HepG2 (cell line): ENCODE data around the gene ZER1. TPM values are rescaled to one million over a fixed set of nuclear protein-coding genes. Genes with fewer than 3 reads are reported as not detected.

Experiments used
- ATRX ChIP-seq: sonication (generic); formaldehyde crosslinking; IDR thresholded peaks from 2 replicates; pipeline ENCODE4 v1.4.0; 2020; ENCODE audit warnings: missing genetic modification reagents, borderline replicate concordance
- BCL6 ChIP-seq: IDR thresholded peaks from 2 replicates; pipeline ENCODE4 v1.6.1; 2016; ENCODE audit warnings: missing genetic modification reagents, missing compliant biosample characterization
- CEBPB ChIP-seq: IDR thresholded peaks from 2 replicates; pipeline ENCODE4 v1.6.1; 2011; ENCODE audit warnings: low read depth, low read length, improper control_type of control experiment, borderline replicate concordance
- DNMT1 ChIP-seq: sonication (generic); formaldehyde crosslinking; IDR thresholded peaks from 2 replicates; pipeline ENCODE4 v1.5.1; 2020; ENCODE audit warnings: mild to moderate bottlenecking, missing genetic modification reagents
- EED ChIP-seq: sonication (generic); formaldehyde crosslinking; IDR thresholded peaks from 2 replicates; pipeline ENCODE4 v1.5.0; 2020; ENCODE audit warnings: mild to moderate bottlenecking, missing genetic modification reagents
- ELF1 ChIP-seq: sonication (generic); formaldehyde crosslinking; IDR thresholded peaks from 2 replicates; pipeline ENCODE4 v1.4.0; 2020; ENCODE audit warnings: missing genetic modification reagents
- HHEX ChIP-seq: IDR thresholded peaks from 2 replicates; pipeline ENCODE4 v1.6.1; 2016; ENCODE audit warnings: control low read depth
- MTA1 ChIP-seq: sonication (generic); formaldehyde crosslinking; IDR thresholded peaks from 2 replicates; pipeline ENCODE4 v1.4.0; 2020; ENCODE audit warnings: missing genetic modification reagents, mild to moderate bottlenecking, borderline replicate concordance
- NFYC ChIP-seq: IDR thresholded peaks from 2 replicates; pipeline ENCODE4 v1.6.1; 2016; ENCODE audit warnings: missing genetic modification reagents, missing compliant biosample characterization
- RAD21 ChIP-seq: fragments of 450-650 bp; formaldehyde crosslinking; IDR thresholded peaks from 2 replicates; pipeline ENCODE4 v1.5.0; 2020; ENCODE audit warnings: mild to moderate bottlenecking
- SNRNP70 ChIP-seq: fragments of 200-400 bp; formaldehyde crosslinking; IDR thresholded peaks from 2 replicates; pipeline ENCODE4 v1.6.1; 2017; ENCODE audit warnings: mild to moderate bottlenecking, low read depth, low read length, moderate library complexity
- SP5 ChIP-seq: IDR thresholded peaks from 2 replicates; pipeline ENCODE4 v1.6.1; 2016; ENCODE audit warnings: low read depth, borderline replicate concordance
- TMF1 ChIP-seq: sonication (generic); formaldehyde crosslinking; IDR thresholded peaks from 2 replicates; pipeline ENCODE4 v1.8.1; 2022; ENCODE audit warnings: low read depth, missing genetic modification reagents
- ZFP36 ChIP-seq: fragments of 150-350 bp; IDR thresholded peaks from 2 replicates; pipeline ENCODE4 v1.6.1; 2018; ENCODE audit warnings: borderline replicate concordance, low read length, low read depth; ENCODE audit not compliant: partially characterized antibody
- ZMYM2 ChIP-seq: sonication (generic); formaldehyde crosslinking; IDR thresholded peaks from 2 replicates; pipeline ENCODE4 v1.8.0; 2022; ENCODE audit warnings: mild to moderate bottlenecking, missing genetic modification reagents
- ZNF10 ChIP-seq: sonication (generic); formaldehyde crosslinking; IDR thresholded peaks from 2 replicates; pipeline ENCODE4 v1.4.0; 2020; ENCODE audit warnings: mild to moderate bottlenecking, low read depth, missing genetic modification reagents, borderline replicate concordance
- ZNF143 ChIP-seq: sonication (generic); formaldehyde crosslinking; IDR thresholded peaks from 2 replicates; pipeline ENCODE4 v1.4.0; 2020; ENCODE audit warnings: missing genetic modification reagents
- ZNF501 ChIP-seq: sonication (generic); formaldehyde crosslinking; IDR thresholded peaks from 2 replicates; pipeline ENCODE4 v1.5.1; 2020; ENCODE audit warnings: mild to moderate bottlenecking, moderate library complexity, missing genetic modification reagents
- ZNF777 ChIP-seq: sonication (generic); formaldehyde crosslinking; IDR thresholded peaks from 2 replicates; pipeline ENCODE4 v1.4.0; 2020; ENCODE audit warnings: missing genetic modification reagents
- polyA plus RNA-seq, 8 experiments: library from polyadenylated mRNA; depleted of rRNA in 3 of 8; stranded (reverse) in 7 of 8; unstranded in 1 of 8; fragments of >200 nt; fragmentation: Illumina TruSeq in 4 of 8; extraction: Trizol in 4 of 8; gene quantifications; 2 replicates each; pipeline versions ENCODE4 v1.2.1 to v1.2.3, GENCODE V29; 2011 to 2016; ENCODE audit warnings: low read depth in 4 of 8, missing spikeins in 1 of 8, mixed read lengths in 1 of 8; ENCODE audit not compliant: insufficient read depth in 1 of 8
- total RNA-seq, 5 experiments: library from RNA; depleted of rRNA; stranded (reverse); fragments of >200 nt; fragmentation: Illumina TruSeq; extraction: Trizol; gene quantifications; 2 replicates each; pipeline ENCODE4 v1.2.3, GENCODE V29; 2016; ENCODE audit warnings: low read depth in 1 of 5
- TF ChIP-seq, protein P1 (sequence below): sonication (generic); formaldehyde crosslinking; IDR thresholded peaks from 2 replicates; pipeline ENCODE4 v1.4.0; 2020; ENCODE audit warnings: missing genetic modification reagents
- TF ChIP-seq, protein P2 (sequence below): sonication (generic); formaldehyde crosslinking; IDR thresholded peaks from 2 replicates; pipeline ENCODE4 v1.8.1; 2023; ENCODE audit warnings: mild to moderate bottlenecking, moderate library complexity, missing genetic modification reagents
- TF ChIP-seq, protein P3 (sequence below): sonication (generic); formaldehyde crosslinking; IDR thresholded peaks from 2 replicates; pipeline ENCODE4 v1.8.1; 2023; ENCODE audit warnings: mild to moderate bottlenecking, missing genetic modification reagents
- TF ChIP-seq, protein P4 (sequence below): sonication (generic); formaldehyde crosslinking; IDR thresholded peaks from 2 replicates; pipeline ENCODE4 v1.5.1; 2020; ENCODE audit warnings: mild to moderate bottlenecking, missing genetic modification reagents, moderate library complexity
- TF ChIP-seq, protein P5 (sequence below): sonication (generic); formaldehyde crosslinking; IDR thresholded peaks from 2 replicates; pipeline ENCODE4 v1.8.0; 2022; ENCODE audit warnings: low read depth, missing genetic modification reagents

ZER1 gene
- total and polyA plus RNA-seq, 2 of the 13 experiments (the other 11 are each of a cell fraction or from before 2014, with no cell fraction given) = 7.7 to 40.0 TPM

DNA sequence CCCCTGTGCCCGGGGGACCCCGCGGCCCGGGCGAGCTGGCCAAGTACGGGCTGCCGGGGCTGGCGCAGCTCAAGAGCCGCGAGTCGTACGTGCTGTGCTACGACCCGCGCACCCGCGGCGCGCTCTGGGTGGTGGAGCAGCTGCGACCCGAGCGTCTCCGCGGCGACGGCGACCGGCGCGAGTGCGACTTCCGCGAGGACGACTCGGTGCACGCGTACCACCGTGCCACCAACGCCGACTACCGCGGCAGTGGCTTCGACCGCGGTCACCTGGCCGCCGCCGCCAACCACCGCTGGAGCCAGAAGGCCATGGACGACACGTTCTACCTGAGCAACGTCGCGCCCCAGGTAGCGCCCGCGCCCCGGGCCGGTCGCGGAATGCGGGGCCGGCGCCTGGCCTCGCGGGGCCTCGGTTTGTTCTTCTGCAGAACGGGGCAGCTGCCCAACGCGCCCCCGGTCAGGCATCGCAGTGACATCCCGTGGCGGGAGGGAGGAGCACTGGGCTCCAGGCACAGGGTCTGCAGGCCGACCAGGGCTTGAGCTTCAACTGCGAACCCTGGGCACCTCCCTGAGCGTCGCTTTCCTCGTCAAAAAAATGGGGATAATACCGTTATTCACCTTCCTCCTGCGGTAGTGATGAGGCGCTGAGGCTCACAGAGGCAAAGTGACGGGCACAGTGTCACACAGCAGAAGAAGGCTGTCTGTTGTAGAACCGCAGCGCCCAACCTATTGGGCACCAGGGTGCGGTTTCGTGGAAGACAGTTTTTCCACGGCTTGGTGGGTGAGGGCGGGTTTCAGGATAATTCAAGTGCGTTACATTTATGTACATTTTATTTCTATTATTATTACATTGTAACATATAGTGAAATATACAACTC lies 47.4 kb upstream of the ZER1 start (continued):
- TF ChIP-seq SP5 (CRISPR knock-in tag) = no peak
- peak; percentile 31; the same call in 1 of the 2 replicates for TF ChIP-seq EED
- no peak for TF ChIP-seq ELF1 (CRISPR knock-in tag)
- TF ChIP-seq ZFP36 = no peak
- TF ChIP-seq, protein P1, sequence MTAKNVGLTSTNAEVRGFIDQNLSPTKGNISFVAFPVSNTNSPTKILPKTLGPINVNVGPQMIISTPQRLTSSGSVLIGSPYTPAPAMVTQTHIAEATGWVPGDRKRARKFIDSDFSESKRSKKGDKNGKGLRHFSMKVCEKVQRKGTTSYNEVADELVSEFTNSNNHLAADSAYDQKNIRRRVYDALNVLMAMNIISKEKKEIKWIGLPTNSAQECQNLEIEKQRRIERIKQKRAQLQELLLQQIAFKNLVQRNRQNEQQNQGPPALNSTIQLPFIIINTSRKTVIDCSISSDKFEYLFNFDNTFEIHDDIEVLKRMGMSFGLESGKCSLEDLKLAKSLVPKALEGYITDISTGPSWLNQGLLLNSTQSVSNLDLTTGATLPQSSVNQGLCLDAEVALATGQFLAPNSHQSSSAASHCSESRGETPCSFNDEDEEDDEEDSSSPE (CRISPR knock-in tag) = no peak; the same call in 1 of the 2 replicates
- TF ChIP-seq, protein P2, sequence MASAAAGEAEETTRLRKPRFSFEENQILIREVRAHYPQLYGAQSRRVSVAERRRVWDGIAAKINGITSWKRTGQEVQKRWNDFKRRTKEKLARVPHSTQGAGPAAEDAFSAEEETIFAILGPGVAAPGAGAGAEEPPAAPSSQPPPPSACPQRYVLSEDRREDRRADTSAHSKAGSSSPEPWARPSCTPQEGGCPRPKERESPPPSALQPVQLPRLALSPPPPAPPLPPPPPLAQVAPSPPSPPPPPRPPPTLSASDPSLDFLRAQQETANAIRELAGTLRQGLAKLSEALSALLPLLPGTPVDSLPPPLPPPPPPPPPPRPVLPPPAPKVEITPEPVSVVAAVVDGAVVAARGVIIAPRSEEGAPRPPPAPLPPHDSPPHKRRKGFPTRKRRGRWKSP (CRISPR knock-in tag) = peak; percentile 41; the same call in 1 of the 2 replicates
- TF ChIP-seq CEBPB = no peak
- TF ChIP-seq ZNF777 = peak; percentile 70
- TF ChIP-seq SNRNP70 = no peak
- peak; percentile 56; the same call in 1 of the 2 replicates for TF ChIP-seq TMF1 (CRISPR knock-in tag)
- TF ChIP-seq, protein P3, sequence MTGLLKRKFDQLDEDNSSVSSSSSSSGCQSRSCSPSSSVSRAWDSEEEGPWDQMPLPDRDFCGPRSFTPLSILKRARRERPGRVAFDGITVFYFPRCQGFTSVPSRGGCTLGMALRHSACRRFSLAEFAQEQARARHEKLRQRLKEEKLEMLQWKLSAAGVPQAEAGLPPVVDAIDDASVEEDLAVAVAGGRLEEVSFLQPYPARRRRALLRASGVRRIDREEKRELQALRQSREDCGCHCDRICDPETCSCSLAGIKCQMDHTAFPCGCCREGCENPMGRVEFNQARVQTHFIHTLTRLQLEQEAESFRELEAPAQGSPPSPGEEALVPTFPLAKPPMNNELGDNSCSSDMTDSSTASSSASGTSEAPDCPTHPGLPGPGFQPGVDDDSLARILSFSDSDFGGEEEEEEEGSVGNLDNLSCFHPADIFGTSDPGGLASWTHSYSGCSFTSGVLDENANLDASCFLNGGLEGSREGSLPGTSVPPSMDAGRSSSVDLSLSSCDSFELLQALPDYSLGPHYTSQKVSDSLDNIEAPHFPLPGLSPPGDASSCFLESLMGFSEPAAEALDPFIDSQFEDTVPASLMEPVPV = peak; percentile 28; the same call in 1 of the 2 replicates
- TF ChIP-seq HHEX (CRISPR knock-in tag) = no peak
- TF ChIP-seq, protein P4, sequence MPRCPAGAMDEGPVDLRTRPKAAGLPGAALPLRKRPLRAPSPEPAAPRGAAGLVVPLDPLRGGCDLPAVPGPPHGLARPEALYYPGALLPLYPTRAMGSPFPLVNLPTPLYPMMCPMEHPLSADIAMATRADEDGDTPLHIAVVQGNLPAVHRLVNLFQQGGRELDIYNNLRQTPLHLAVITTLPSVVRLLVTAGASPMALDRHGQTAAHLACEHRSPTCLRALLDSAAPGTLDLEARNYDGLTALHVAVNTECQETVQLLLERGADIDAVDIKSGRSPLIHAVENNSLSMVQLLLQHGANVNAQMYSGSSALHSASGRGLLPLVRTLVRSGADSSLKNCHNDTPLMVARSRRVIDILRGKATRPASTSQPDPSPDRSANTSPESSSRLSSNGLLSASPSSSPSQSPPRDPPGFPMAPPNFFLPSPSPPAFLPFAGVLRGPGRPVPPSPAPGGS (CRISPR knock-in tag) = no peak
- TF ChIP-seq NFYC = no peak
- TF ChIP-seq ATRX (CRISPR knock-in tag) = no peak
- TF ChIP-seq, protein P5, sequence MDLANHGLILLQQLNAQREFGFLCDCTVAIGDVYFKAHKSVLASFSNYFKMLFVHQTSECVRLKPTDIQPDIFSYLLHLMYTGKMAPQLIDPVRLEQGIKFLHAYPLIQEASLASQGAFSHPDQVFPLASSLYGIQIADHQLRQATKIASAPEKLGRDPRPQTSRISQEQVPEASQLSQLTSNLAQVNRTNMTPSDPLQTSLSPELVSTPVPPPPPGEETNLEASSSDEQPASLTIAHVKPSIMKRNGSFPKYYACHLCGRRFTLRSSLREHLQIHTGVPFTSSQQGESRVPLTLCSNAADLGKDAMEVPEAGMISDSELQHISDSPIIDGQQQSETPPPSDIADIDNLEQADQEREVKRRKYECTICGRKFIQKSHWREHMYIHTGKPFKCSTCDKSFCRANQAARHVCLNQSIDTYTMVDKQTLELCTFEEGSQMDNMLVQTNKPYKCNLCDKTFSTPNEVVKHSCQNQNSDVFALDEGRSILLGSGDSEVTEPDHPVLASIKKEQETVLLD (CRISPR knock-in tag) = no peak
- TF ChIP-seq RAD21 (CRISPR knock-in tag) = 0 out of 2 replicates have a peak, but pooled peaks have one; percentile 15
- TF ChIP-seq ZNF501 = peak; percentile 57
- TF ChIP-seq ZNF143 (CRISPR knock-in tag) = no peak
- 0 out of 2 replicates have a peak, but pooled peaks have one; percentile 70 for TF ChIP-seq DNMT1
- no peak for TF ChIP-seq BCL6 (CRISPR knock-in tag)
- no peak for TF ChIP-seq MTA1 (CRISPR knock-in tag)
- TF ChIP-seq ZMYM2 (CRISPR knock-in tag) = no peak
- TF ChIP-seq ZNF10 = no peak
